ENCODE results near the gene ALK.

ALK gene

DNA sequence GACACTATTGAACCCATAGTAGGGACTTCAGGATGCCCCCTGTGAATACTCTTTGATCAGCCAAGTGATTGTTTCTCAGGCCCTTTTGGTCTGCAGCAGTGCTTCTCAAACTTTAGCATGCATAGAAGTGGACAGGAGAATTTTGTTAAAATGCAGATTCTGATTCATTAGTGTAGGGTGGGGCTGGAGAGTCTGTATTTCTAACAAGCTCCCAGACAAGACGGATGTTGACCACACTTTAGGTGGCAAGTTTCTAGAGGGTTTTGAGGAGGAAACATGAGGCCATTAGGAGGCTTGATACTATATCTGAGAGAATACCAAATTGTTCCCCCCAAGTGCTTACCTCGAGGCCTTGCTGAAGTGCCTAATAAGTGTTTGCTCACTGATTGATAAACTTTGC lies 488.3 kb downstream of the ALK start:
- no peaks in the 10 kb centered on the region for H3K9me2 ChIP-seq (replicated peaks; ENCODE audit: insufficient read depth, low read length)
- TF ChIP-seq EZH2 (optimal IDR thresholded peaks at IDR 0.05; ENCODE audit: low read depth, low read length), result no peak
- TF ChIP-seq, protein P1, sequence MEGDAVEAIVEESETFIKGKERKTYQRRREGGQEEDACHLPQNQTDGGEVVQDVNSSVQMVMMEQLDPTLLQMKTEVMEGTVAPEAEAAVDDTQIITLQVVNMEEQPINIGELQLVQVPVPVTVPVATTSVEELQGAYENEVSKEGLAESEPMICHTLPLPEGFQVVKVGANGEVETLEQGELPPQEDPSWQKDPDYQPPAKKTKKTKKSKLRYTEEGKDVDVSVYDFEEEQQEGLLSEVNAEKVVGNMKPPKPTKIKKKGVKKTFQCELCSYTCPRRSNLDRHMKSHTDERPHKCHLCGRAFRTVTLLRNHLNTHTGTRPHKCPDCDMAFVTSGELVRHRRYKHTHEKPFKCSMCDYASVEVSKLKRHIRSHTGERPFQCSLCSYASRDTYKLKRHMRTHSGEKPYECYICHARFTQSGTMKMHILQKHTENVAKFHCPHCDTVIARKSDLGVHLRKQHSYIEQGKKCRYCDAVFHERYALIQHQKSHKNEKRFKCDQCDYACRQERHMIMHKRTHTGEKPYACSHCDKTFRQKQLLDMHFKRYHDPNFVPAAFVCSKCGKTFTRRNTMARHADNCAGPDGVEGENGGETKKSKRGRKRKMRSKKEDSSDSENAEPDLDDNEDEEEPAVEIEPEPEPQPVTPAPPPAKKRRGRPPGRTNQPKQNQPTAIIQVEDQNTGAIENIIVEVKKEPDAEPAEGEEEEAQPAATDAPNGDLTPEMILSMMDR (IDR thresholded peaks at IDR 0.05; ENCODE audit: low read length), result no peak
- no peak for TF ChIP-seq EZH2phosphoT487 (IDR thresholded peaks at IDR 0.05; ENCODE audit: low read length)

DNA sequence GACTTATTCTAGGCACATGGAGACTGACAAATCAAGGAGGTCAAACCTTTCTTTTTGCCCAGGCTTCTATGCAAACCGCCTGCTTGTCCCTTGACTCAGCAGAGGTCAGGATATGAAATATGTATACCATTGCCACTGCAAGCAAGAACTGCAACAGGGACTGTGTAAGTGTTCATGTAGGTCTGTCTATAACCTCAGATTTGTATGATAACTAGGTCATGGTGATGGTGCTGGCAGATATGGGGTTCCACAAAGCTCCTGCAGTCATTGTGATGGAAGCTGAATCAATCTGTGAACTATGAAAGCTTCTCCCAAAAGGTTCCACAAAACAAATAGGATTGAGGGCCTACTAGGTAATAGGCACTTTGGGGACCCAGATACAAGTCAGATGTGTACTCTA lies 489.9 kb downstream of the ALK start:
- H3K4me2 ChIP-seq (ENCODE audit: low read depth, low read length), result no peak overlapping the region
- TF ChIP-seq EZH2phosphoT487 (IDR thresholded peaks at IDR 0.05; ENCODE audit: low read length) (no peak), EZH2 (optimal IDR thresholded peaks at IDR 0.05; ENCODE audit: low read depth, low read length) (no peak)
- TF ChIP-seq, protein P1 (IDR thresholded peaks at IDR 0.05; ENCODE audit: low read length), result no peak
- no peak for DNase-seq
- H4K20me1 ChIP-seq (ENCODE audit: insufficient read depth, low read length), result no peaks in the 10 kb centered on the region
- H3K9ac ChIP-seq (ENCODE audit: low read length), result no peak overlapping the region
- H3K4me3 ChIP-seq (ENCODE audit: low read length), result no peak overlapping the region
- H2AFZ ChIP-seq (ENCODE audit: low read length), result no peak overlapping the region
- no peak overlapping the region for H3K27ac ChIP-seq (ENCODE audit: low read length)
- no peaks in the 10 kb centered on the region for H3K27me3 ChIP-seq (replicated peaks; ENCODE audit: insufficient read depth, low read length)
- H3K79me2 ChIP-seq (ENCODE audit: low read length), result no peaks in the 10 kb centered on the region
- H3K9me3 ChIP-seq (replicated peaks; ENCODE audit: insufficient read depth, low read length), result no peaks in the 10 kb centered on the region
- no peaks in the 10 kb centered on the region for H3F3A ChIP-seq (ENCODE audit: insufficient read depth, low read length)
- no peaks in the 10 kb centered on the region for H3K4me1 ChIP-seq (ENCODE audit: low read length)
- H3K9me2 ChIP-seq (replicated peaks; ENCODE audit: insufficient read depth, low read length), result no peaks in the 10 kb centered on the region; the same call in 1 of the 2 replicates
- no peaks in the 10 kb centered on the region for H3K36me3 ChIP-seq (replicated peaks; ENCODE audit: insufficient read depth, low read length)

More for the DNA sequence above, 488.3 kb downstream of the ALK start:
- Histone ChIP-seq H3K4me1 (ENCODE audit: low read length) (no peaks in the 10 kb centered on the region), H3K9ac (ENCODE audit: low read length) (no peak overlapping the region), H3K4me3 (ENCODE audit: low read length) (no peak overlapping the region), H3F3A (ENCODE audit: insufficient read depth, low read length) (no peaks in the 10 kb centered on the region), H3K4me2 (ENCODE audit: low read depth, low read length) (no peak overlapping the region), H3K27ac (ENCODE audit: low read length) (no peak overlapping the region), H4K20me1 (ENCODE audit: insufficient read depth, low read length) (no peaks in the 10 kb centered on the region), H3K79me2 (ENCODE audit: low read length) (no peaks in the 10 kb centered on the region), H3K27me3 (replicated peaks; ENCODE audit: insufficient read depth, low read length) (no peaks in the 10 kb centered on the region), H2AFZ (ENCODE audit: low read length) (no peak overlapping the region), H3K36me3 (replicated peaks; ENCODE audit: insufficient read depth, low read length) (no peaks in the 10 kb centered on the region), H3K9me3 (replicated peaks; ENCODE audit: insufficient read depth, low read length) (no peaks in the 10 kb centered on the region)
- DNase-seq, result no peak

DNA sequence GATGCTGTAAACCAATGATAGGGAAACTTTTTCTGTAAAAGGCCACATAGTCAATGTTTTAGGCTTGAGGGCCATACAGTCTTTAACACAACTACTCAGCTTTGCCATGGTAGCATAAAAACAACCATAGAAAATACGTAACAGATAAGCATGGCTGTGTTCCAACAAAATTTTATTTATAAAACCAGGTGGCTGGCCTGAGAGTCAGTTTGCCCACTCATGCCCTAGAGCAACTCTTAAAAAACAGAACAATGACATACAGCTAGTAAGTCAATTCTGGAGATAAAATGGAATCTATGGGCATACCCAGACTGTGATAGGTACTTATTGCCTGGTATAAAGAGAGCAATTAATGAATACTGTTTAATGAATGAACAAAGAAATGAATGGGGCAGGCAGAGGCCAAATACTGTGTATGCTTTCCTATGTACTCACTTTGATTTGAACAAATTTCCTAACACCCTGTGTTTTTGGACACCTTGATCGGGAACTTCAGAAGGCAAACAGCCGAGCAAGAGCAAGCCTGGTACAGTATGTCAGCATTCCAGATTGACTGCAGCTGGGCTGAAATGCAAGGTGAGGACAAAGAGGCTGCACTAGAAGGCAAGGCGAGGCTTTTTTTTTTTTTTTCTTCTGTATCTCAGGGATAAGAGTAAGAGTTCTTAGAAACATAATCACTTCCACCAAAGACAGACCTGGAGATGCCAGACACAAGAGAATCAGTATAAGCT lies 490.8 kb downstream of the ALK start:
- H3K9me3 ChIP-seq (replicated peaks; ENCODE audit: insufficient read depth, low read length), result no peaks in the 10 kb centered on the region
- no peaks in the 10 kb centered on the region for H3K79me2 ChIP-seq (ENCODE audit: low read length)
- no peaks in the 10 kb centered on the region; the same call in 1 of the 2 replicates for H3K9me2 ChIP-seq (replicated peaks; ENCODE audit: insufficient read depth, low read length)
- H3K4me2 ChIP-seq (ENCODE audit: low read depth, low read length), result no peak overlapping the region
- no peak for DNase-seq
- H3K4me3 ChIP-seq (ENCODE audit: low read length), result no peak overlapping the region
- TF ChIP-seq EZH2 (optimal IDR thresholded peaks at IDR 0.05; ENCODE audit: low read depth, low read length), result no peak
- no peak overlapping the region for H3K9ac ChIP-seq (ENCODE audit: low read length)
- H3K36me3 ChIP-seq (replicated peaks; ENCODE audit: insufficient read depth, low read length), result no peaks in the 10 kb centered on the region
- no peaks in the 10 kb centered on the region for H3F3A ChIP-seq (ENCODE audit: insufficient read depth, low read length)
- no peaks in the 10 kb centered on the region for H3K27me3 ChIP-seq (replicated peaks; ENCODE audit: insufficient read depth, low read length)
- no peaks in the 10 kb centered on the region for H3K4me1 ChIP-seq (ENCODE audit: low read length)
- H4K20me1 ChIP-seq (ENCODE audit: insufficient read depth, low read length), result no peaks in the 10 kb centered on the region
- no peak overlapping the region for H3K27ac ChIP-seq (ENCODE audit: low read length)
- H2AFZ ChIP-seq (ENCODE audit: low read length), result no peak overlapping the region

DNA sequence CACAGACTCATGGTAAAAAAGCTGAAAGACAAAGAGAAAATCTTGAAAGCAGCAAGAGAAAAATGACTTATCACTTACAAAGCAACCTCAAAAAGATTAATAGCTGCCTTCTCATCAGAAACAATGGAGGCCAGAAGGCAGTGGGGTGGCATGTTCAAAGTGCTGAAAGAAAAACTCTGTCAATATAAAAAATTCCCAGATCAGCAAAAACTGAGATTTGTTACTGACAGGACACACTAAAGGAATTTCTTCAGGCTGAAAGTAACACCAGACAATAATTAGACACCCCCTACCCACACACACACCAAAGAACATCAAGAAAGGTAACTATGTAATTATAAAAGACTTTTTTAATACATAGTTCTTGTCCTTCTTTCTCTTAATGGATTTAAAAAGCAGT lies 495.0 kb downstream of the ALK start:
- Histone ChIP-seq H3F3A (ENCODE audit: insufficient read depth, low read length) (no peaks in the 10 kb centered on the region), H3K4me3 (ENCODE audit: low read length) (no peak overlapping the region), H3K79me2 (ENCODE audit: low read length) (no peaks in the 10 kb centered on the region), H3K4me2 (ENCODE audit: low read depth, low read length) (no peak overlapping the region), H2AFZ (ENCODE audit: low read length) (no peak overlapping the region), H3K9ac (ENCODE audit: low read length) (no peak overlapping the region), H3K9me3 (replicated peaks; ENCODE audit: insufficient read depth, low read length) (no peaks in the 10 kb centered on the region), H4K20me1 (ENCODE audit: insufficient read depth, low read length) (no peaks in the 10 kb centered on the region), H3K9me2 (replicated peaks; ENCODE audit: insufficient read depth, low read length) (no peaks in the 10 kb centered on the region; the same call in 1 of the 2 replicates), H3K27ac (ENCODE audit: low read length) (no peak overlapping the region), H3K27me3 (replicated peaks; ENCODE audit: insufficient read depth, low read length) (no peaks in the 10 kb centered on the region), H3K4me1 (ENCODE audit: low read length) (no peaks in the 10 kb centered on the region), H3K36me3 (replicated peaks; ENCODE audit: insufficient read depth, low read length) (no peaks in the 10 kb centered on the region)
- TF ChIP-seq EZH2 (optimal IDR thresholded peaks at IDR 0.05; ENCODE audit: low read depth, low read length) (no peak), EZH2phosphoT487 (IDR thresholded peaks at IDR 0.05; ENCODE audit: low read length) (no peak)
- TF ChIP-seq, protein P1 (IDR thresholded peaks at IDR 0.05; ENCODE audit: low read length), result no peak
- no peak for DNase-seq
